Hematopoietic multipotent progenitor cell treated with erythropoietin and hydrocortisone succinate and interleukin-3 and kit ligand, for 17 days (in vitro differentiated cells): Measurements from ENCODE around the gene DNMT3L.
"Not testable (repeated sequence)": the region's sequence is repeated elsewhere in the genome, so short reads cannot be mapped to it uniquely, and the experiment has no call there.

ENCODE experiments used
- DNase-seq: peaks from one replicate; pipeline ENCODE4 v3.0.0-alpha.2; 2015; ENCODE audit warnings: low spot score

Gene DNMT3L

DNA sequence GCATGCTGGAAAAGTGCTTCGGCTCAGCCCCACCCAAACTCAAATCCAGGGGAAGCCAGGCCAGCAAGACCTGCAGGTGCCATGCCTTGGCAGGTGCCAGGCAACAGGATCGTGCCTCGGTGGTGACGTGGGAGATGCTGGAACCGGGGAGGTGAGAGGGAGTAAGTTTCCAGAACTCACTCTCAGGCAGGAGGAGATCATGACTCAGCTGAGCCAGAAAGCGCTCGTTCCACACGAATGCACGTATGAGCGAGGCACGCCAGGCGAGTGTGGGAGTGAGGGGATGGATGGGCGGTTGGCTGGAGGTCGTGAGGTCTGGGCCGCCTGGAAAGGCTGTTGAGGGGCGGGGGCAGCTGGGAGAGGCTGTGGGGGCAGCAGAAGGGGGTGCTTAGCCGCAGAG, 13.8 kb downstream of the DNMT3L start:
- DNase-seq: not testable (repeated sequence)

DNA sequence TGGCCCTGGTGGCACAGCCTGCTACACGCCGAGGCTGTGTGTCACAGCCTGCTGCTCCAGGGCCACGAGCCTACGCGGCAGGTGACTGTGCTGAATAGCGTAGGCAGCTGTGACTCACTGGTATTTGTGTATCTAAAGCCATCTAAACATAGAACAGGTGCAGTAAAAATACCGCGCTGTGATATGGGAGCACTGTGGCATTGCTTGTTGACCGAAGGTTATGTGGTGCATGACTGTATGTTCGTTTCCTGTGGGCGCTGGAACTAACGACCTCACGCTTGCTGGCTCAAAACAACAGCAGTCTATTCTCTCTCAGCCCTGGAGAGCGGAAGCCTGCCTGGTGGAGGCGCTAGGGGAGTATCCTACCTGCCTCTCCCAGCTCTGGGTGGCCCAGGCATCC, 17.7 kb downstream of the DNMT3L start:
- not testable (repeated sequence) for DNase-seq

DNA sequence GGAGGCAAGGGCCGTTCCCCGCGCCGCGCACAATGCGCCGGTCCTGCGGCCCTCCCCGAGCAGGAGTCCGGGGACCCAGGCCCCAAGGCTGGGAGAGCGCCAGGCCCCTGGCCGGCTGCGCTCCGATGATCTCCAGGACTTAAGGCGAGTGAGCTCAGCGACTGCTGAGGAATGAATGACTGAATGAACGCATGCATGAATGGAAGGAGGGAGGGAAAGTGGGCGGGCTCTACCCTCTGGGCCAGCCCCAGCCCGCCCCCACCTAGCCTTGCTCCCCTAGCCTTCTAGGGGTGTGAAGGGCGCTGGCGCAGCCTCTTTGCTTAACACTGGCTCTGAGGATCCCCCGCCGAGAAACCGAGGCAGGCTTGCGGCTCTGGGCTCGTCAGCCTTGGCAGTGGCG, 20.4 kb downstream of the DNMT3L start:
- not testable (repeated sequence) for DNase-seq

DNA sequence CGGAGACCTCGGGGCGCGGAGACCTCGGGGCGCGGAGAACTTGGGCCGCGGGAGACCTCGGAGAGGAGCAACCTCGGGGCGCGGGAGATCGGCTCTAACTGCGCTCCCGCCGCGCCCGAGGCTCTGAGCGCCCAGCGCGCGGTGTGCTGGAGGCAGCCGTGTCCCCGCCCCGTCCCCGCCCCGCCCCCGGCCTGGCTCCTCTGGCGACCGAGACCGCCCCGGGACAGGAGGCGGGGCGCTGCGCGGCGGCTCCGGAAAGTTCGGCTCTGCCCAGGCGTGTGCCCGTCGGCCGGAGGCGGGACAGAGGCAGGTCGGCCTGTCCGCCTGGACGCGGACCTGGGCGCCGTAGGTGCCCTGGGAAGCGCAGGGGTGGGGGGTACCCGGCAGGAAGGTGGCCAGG, 20.9 kb downstream of the DNMT3L start, which contains the start of gene ICOSLG:
TSS of gene ICOSLG (minus strand) at position 102 of the 400 bp plus-strand sequence. CDS start 126 bp downstream, outside the sequence.
- DNase-seq: not testable (repeated sequence)

DNA sequence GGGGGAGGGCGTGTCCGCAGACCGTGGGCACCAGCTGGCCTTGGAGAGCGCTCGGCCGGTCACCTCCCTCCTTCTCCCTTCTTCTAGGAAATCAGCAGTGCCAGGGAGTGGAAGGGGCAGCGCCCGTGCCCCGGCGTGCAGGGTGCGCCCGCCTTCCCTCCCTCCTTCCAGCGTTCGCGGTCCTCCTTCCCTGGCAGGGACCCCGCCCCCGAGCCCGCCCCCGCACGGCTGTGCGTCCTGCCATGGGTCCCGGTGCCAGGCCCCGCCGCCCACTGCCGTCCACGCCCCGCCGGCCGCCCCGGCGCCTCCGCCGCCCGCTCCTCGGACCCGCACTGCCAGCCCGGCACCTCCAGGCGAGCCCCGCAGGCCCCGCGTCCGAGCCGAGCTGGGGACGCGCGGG, 21.3 kb downstream of the DNMT3L start:
- DNase-seq: not testable (repeated sequence)

DNA sequence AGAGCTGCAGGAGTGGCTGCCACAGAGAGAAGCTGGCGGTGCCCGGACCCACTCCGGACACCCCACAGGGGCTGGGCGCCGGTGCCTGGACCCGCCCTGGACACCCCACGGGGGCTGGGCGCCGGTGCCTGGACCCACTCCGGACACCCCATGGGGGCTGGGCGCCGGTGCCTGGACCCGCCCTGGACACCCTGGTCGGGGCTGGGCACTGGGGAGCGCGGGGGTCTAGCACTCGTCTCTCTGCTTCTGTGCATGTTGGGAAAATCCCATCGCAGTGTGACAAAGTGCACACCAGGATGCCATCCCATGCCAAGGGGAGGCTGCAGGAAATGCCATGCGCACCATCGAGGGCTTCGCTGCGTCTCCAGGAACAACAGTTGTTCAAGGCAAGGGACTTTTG, 32.1 kb downstream of the DNMT3L start:
- DNase-seq: not testable (repeated sequence)

DNA sequence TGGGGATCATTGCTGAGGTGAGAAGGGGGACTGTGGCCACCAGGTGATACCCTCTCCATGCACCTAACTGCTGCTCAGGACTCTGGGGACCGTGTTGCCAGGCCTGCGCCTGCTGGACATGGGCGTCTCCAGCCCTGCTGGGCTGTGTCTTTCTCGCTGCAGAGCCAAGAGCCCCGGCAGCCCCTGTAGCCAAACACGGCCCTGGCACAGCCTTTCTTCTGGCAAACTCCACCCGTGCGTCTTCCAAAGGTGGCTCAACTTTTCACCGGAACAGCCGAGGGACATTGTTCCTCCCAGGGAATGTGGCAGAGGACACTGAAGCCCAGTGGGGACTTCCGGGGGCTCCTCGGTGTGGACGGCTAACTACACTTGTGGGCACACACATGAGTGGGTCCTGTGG, 33.6 kb downstream of the DNMT3L start:
- not testable (repeated sequence) for DNase-seq

DNA sequence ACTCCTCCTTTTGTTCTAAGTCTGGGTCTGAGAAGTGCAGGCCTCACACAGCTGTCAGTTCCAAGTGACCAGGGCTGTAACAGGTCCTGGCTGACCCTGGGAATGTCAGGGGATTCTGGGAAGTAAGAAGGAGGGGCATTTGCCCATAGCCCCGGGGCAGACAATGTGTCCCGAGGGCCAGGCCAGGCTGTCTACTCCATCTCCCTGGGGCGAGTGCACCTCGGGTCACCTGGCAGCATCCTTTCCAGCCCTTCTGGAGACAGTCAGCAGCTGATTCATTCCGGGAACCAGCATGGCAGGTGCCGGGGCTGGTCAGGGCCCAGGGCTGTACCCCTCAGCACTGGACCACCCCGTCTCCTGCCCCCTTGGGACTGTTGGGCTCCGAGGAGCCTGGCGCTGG, 34.1 kb downstream of the DNMT3L start:
- DNase-seq: not testable (repeated sequence)

DNA sequence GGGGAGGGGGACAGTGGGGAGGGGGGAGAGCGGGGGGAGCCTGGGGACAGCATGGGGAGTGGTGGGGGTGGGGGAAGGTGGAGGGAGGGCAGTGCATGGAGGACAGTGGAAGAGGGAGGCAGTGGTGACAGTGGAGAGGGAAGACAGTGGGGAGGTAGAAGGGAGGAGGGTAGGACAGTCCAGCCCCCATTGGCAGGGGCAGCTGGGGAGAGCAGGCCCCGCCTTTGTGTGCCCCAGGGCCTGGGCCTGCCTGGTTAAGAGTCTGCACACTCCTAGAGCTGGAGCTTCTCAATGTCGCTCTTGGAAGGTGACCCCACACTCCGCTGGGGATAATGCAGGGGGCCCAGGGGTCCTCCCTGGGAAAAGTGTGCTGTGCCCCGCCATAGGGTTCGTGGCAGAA, 36.1 kb downstream of the DNMT3L start:
- DNase-seq: not testable (repeated sequence)

DNA sequence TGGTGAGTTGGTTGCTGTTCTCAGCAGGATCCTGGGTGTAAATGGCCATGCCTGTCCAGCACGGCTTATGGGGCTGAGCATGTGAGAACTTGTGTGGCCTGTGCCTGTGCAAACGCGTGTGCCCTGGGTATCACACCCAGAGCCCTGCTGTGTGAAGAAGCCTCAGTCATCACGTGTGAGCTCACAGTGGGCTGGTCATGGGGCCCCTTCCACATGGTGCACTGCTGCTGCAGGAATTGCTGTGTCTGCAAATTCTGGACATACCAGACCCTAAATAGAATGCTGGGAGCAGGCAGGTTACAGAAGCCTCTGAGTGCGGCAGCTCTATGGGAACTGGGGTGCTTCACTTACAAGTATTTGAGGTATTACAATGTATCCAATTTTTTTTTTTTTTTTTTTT, 38.4 kb downstream of the DNMT3L start:
- not testable (repeated sequence) for DNase-seq

DNA sequence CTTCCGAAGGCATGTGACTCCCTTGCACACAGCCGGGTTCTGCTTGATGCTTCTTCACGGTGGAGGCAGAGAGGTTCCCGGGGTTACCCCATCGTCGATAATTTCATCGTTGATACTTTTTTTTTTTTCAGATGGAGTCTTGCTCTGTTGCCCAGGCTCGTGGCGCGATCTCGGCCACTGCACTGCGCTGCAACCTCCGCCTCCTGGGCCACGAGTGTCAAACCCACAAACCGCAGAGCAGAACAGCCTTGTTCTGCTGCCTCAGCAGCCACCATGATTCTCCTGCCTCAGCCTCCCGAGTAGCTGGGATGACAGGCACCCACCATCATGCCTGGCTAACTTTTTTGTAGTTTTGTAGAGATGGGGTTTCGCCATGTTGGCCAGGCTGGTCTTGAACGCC, 41.0 kb downstream of the DNMT3L start:
- DNase-seq: not testable (repeated sequence)

DNA sequence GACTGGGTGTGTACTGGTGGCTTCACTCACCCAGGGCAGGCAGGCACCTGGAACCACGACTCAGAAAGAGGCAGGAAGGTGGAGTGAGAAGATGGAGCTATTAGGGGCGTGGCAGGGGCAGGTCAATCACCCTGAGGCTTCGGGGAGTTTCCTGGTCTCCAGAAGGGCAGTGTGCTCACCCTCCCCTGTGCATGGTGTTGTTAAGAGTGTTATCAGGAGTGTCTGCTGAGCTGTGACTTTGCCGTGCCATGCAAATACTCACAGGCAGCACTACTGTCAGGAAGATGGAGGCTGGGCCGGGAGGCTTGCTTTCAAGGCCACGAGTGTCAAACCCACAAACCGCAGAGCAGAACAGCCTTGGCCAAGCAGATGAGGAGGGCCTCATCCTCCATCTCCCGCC, 43.2 kb downstream of the DNMT3L start:
- not testable (repeated sequence) for DNase-seq

DNA sequence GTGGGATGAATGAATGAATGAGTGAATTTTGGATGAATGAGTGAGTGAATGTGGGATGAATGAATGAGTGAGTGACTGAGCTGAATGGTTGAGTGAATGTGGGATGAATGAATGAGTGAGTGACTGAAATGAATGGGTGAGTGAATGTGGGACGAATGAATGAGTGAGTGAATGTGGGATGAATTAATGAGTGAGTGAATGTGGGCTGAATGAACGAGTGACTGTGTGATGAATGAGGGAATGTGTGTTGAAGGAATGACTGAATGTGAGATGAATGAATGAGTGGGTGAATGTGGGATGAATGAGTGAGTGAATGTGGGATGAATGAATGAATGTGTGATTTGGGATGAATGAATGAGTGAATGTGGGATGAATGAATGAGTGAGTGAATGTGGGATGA, 49.7 kb downstream of the DNMT3L start:
- DNase-seq: not testable (repeated sequence)

DNA sequence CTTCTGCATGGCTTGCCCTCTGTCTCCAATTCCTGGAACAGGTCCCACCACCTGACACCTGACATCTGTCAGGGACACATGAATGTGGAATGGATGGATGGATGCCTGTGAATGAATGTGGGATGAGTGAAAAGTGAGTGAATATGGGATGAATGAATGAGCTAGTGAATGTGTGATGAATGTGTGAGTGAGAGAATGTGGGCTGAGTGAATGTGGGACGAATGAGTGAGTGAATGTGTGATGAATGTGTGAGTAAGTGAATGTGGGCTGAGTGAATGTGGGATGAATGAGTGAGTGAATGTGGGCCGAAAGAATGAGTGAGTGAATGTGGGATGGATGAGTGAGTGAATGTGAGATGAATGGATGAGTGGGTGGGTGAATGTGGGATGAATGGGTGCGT, 50.1 kb downstream of the DNMT3L start:
- not testable (repeated sequence) for DNase-seq

DNA sequence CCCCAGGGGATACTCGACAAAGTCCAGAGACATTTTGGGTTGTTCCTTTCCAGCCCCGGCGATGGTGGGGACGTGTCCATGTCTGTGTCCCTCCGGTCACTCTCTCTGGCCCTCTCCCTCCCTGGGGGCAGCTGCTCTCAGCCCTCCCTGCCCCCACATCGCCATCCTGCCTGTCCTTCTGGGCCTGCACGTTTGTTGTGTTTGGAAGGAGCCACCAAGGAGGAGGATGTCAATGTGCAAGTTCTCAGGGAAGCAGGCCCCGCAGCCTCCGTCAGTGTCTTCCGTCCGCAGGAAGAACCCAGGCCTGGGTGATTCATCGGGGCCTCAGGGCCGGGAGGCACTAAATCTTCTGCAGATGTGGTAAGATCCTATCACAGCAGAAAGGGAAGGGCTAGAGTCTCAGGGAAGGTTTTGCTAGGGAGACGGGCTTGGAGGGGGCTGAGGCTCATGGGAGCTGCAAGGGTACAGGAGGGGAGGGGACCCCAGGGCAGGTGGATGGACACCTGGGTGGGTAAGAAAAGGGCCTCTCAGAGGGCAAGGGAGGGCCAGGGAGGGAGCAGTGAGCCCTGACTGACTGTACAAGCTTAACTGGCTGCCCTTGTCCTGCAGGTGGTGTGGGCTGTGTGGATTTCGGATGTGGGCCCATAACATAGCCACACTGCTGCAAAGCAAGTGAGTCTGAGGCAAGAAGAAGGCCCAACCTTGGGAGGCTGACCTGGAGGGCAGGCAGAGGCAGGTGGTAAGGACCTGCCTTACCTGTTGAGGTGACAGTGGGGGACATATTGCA, 53.6 kb downstream of the DNMT3L start:
- DNase-seq: not testable (repeated sequence)

DNA sequence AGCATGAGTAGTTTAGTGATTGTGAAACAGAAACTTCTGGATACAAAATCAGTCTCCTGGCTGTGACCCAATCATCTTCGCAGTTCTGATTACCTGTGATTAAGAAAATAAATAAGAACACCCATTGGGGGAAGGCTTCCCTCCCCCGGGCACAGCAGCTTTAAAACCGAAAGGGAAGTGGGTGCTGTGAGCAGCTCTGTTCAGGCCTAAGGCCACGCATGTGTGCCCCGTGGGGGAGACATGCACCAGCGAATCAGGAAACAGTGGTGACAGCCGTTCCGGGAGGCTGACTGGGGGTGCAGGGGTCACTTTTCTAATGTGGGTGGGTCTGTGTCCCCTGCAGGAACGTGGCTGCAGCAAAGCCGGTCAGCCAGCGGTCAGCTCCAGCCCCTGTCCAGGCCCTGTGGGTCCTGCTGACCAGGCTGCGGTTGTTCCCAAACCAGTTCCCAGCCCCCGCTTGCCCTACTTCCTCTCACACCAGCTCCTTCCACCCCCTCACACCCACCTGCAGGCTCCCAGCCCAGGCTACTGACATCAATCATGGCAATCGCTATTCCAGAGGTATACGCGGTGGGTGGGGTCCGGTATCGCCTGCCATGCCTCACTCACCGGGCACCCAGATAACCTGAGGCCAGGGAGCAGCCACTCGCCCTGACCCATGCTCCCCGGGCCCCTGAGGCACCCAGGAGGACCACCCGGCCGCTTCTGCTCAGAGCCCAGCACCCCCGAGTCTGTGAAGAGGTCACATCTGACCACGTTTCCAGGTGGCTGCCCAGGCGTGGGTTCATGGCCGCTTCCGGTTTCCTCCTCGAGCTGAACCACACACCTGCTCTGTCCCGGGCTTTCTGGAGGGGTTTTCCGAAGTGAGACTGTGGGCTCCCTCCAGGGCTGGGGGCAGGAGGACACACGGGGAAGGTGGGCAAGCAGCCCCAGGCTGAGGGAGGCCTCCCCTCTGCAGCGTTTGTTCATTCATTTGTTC, 54.7 kb downstream of the DNMT3L start:
- DNase-seq: not testable (repeated sequence)

DNA sequence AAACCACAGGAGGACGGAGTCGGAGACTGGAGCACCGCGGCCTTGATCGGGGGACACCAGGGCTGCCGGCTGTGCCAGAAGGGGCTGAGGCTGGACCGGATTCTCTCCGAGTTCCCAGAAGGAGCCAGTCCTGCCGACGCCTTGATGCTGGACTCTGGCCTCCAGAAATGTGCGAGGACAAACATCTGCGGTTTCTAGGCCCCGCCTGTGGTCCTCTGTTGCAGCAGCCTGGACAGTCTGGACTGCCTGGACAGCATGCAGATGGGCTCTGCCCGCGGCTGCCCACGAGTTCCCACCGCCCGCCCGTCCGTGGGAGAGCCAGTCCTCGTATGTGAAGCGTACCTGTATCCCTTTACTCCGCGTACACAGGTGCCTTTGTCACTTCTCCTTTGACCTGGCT, 55.5 kb downstream of the DNMT3L start:
- DNase-seq: not testable (repeated sequence)

DNA sequence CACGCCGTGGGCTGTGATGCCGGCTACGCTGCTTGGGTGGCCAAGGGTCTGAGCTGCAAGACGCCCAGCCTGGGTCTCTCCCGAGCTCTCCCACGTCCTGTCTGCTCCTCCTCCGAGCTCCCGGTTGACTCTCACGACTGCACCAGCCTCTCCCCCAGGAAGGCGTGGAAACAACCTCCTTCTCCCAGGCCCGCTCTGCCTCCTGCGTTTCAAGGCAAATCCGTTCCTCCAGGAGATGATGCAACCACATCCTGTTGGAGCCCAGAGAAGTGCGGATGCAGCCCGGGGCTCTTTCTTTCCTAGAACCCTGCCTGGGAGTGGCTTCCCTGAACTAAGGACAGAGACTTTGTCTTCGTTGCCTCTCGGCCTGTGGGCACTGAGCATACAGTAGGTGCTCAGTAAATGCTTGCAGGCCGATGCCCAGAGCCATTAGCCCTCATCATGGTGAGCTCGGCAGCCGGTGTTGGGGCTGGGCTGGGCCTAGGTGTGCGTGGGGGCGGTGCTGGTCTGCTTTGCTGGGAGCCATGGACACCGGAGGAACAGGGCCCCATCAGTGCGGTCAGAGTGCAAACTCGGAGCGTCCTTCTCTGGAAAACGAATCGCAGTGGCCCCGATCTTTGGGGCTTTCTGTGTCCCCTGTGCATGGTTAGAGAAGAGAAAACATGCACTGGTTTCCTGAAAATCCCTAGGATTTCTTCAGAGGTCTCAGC, 59.0 kb downstream of the DNMT3L start:
- DNase-seq: not testable (repeated sequence)

DNA sequence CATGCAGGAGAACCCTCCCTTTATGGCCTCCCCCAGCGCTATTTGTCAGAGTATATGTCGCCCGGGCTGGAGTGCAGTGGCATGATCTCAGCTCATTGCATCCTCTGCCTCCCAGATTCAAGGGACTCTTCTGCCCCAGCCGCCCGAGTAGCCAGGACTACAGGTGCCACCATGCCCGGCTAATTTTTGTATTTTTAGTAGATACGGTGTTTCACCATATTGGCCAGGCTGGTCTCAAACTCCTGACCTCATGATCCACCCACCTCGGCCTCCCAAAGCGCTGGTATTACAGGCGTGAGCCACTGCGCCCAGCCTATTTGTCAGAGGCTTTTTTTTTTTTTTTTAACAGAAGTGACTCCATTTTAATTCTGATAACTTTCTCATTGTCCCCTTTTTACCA, 61.7 kb downstream of the DNMT3L start:
- not testable (repeated sequence) for DNase-seq

DNA sequence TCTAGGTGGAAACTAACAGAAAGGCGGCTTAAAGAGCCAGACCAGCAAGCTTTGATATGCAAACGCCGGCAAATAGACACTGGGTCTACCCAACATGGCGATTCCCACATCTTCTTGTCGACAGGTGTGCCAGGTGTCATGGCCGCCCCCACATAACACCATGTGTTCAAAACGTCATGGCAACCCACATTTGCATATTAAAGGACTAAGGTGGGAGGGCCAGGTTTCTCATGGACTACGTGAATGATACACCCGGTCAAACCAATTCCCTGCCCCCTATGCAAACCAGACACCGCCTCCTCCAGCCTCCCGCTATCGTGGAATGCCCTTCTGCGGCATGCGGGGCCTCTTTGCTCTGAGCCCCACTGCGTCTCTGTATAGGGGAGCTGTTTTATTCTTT, 62.2 kb downstream of the DNMT3L start:
- DNase-seq: no peak

DNA sequence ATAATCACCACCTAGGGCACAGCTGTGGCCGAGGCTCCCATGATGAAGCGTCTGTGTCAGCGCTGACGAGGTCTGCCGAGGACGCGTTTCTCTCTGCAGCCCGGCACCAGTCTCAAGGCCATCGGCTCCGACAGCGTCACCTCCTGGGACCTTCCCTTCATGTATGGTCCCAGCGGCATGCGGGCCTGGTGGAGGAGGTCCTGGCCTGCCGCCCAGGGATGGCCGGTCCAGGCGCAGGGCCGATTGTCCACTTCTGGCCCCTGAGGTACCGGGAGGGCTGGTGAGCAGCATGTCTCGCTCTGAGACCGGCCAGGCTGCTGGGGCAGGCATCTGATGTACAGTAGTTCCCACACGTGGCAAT, 64.6 kb downstream of the DNMT3L start:
- not testable (repeated sequence) for DNase-seq
